WTC11 (cell line): ENCODE measurements around the gene GABRB1. TPM values are rescaled to one million over a fixed set of nuclear protein-coding genes. Genes with fewer than 3 reads are reported as not detected.

Experiments
- ATAC-seq: fragments of 200-7000 bp; cut with Tn5 transposase; 2 replicates; pipeline ENCODE4 v1.10.0; 2021; ENCODE audit warnings: mild to moderate bottlenecking, moderate library complexity
- CTCF ChIA-PET: fragments of 300-600 bp; sonication (Branson Sonifier 250); formaldehyde crosslinking; loops from one replicate; lab custom pipeline; 2021; ENCODE audit warnings: antibody characterized with exemption; lab: Charles Lee
- POLR2A ChIA-PET: fragments of 350-600 bp; sonication (Branson Sonifier 250); formaldehyde crosslinking; loops from one replicate; lab custom pipeline; 2021; ENCODE audit warnings: antibody characterized with exemption; lab: Charles Lee
- DNase-seq: peaks from one replicate; pipeline ENCODE4 v3.0.0; 2021; ENCODE audit warnings: low spot score
- H3K27ac Mint-ChIP-seq: 2 replicates; pipeline ENCODE4 v1.8.0; 2021; ENCODE audit warnings: mixed read lengths
- H3K27me3 Mint-ChIP-seq: 2 replicates; pipeline ENCODE4 v1.8.0; 2021; ENCODE audit warnings: low read depth, mild to moderate bottlenecking, moderate library complexity, mixed read lengths
- H3K36me3 Mint-ChIP-seq: 2 replicates; pipeline ENCODE4 v1.8.0; 2021; ENCODE audit warnings: mixed read lengths
- H3K4me1 Mint-ChIP-seq: 2 replicates; pipeline ENCODE4 v1.8.0; 2022; ENCODE audit warnings: mixed read lengths
- H3K4me3 Mint-ChIP-seq: 2 replicates; pipeline ENCODE4 v1.8.0; 2021; ENCODE audit warnings: mild to moderate bottlenecking, moderate library complexity, mixed read lengths
- H3K9me3 Mint-ChIP-seq: 2 replicates; pipeline ENCODE4 v1.8.0; 2021; ENCODE audit warnings: mixed read lengths
- CREM ChIP-seq: sonication (generic); formaldehyde crosslinking; IDR thresholded peaks from 2 replicates; pipeline ENCODE4 v1.8.1; 2022; ENCODE audit warnings: mild to moderate bottlenecking, missing genetic modification reagents, moderate library complexity
- ELF4 ChIP-seq: sonication (generic); formaldehyde crosslinking; IDR thresholded peaks from 2 replicates; pipeline ENCODE4 v1.8.1; 2022; ENCODE audit warnings: low read depth, mild to moderate bottlenecking, moderate library complexity, missing genetic modification reagents
- ESRRA ChIP-seq: sonication (generic); formaldehyde crosslinking; IDR thresholded peaks from 2 replicates; pipeline ENCODE4 v1.8.1; 2022; ENCODE audit warnings: mild to moderate bottlenecking, missing genetic modification reagents, borderline replicate concordance
- FOXJ3 ChIP-seq: sonication (generic); formaldehyde crosslinking; IDR thresholded peaks from 2 replicates; pipeline ENCODE4 v1.9.0; 2021; ENCODE audit warnings: missing genetic modification reagents, mild to moderate bottlenecking, borderline replicate concordance
- HMGA2 ChIP-seq: fragments of 250-450 bp; sonication (Bioruptor Pico); IDR thresholded peaks from 2 replicates; pipeline ENCODE4 v1.4.0; 2021; ENCODE audit warnings: mild to moderate bottlenecking, moderate library complexity
- NFATC4 ChIP-seq: fragments of 250-450 bp; sonication (Bioruptor Pico); IDR thresholded peaks from 2 replicates; pipeline ENCODE4 v1.9.0; 2021; ENCODE audit warnings: mild to moderate bottlenecking
- ZNF317 ChIP-seq: sonication (generic); formaldehyde crosslinking; IDR thresholded peaks from 2 replicates; pipeline ENCODE4 v1.8.1; 2023; ENCODE audit warnings: low read depth, mild to moderate bottlenecking, moderate library complexity, missing genetic modification reagents, borderline replicate concordance
- total RNA-seq: library from RNA; stranded (reverse); gene quantifications from 3 replicates; pipeline ENCODE4 v1.2.3, GENCODE V29; 2021
- TF ChIP-seq, protein P1 (sequence below): sonication (generic); formaldehyde crosslinking; IDR thresholded peaks from 2 replicates; pipeline ENCODE4 v1.8.1; 2022; ENCODE audit warnings: low read depth, missing genetic modification reagents, borderline replicate concordance
- TF ChIP-seq, protein P2 (sequence below): sonication (generic); formaldehyde crosslinking; IDR thresholded peaks from 2 replicates; pipeline ENCODE4 v1.8.0; 2022; ENCODE audit warnings: missing genetic modification reagents
- TF ChIP-seq, protein P3 (sequence below): sonication (generic); formaldehyde crosslinking; IDR thresholded peaks from 2 replicates; pipeline ENCODE4 v1.8.1; 2023; ENCODE audit warnings: mild to moderate bottlenecking, missing genetic modification reagents
- TF ChIP-seq, protein P4 (sequence below): sonication (generic); formaldehyde crosslinking; IDR thresholded peaks from 2 replicates; pipeline ENCODE4 v1.8.1; 2022; ENCODE audit warnings: missing genetic modification reagents, borderline replicate concordance
- TF ChIP-seq, protein P5 (sequence below): fragments of 250-450 bp; sonication (Bioruptor Pico); IDR thresholded peaks from 2 replicates; pipeline ENCODE4 v1.9.0; 2021; ENCODE audit warnings: mild to moderate bottlenecking
- TF ChIP-seq, protein P6 (sequence below): sonication (generic); formaldehyde crosslinking; IDR thresholded peaks from 2 replicates; pipeline ENCODE4 v1.8.1; 2023; ENCODE audit warnings: mild to moderate bottlenecking, missing genetic modification reagents, moderate library complexity
- TF ChIP-seq, protein P7 (sequence below): sonication (generic); formaldehyde crosslinking; IDR thresholded peaks from 2 replicates; pipeline ENCODE4 v1.8.1; 2022; ENCODE audit warnings: low read depth, mild to moderate bottlenecking, moderate library complexity, missing genetic modification reagents, borderline replicate concordance

Gene GABRB1
- total RNA-seq, 1 experiment from 2014 or later: 0.66 TPM

DNA sequence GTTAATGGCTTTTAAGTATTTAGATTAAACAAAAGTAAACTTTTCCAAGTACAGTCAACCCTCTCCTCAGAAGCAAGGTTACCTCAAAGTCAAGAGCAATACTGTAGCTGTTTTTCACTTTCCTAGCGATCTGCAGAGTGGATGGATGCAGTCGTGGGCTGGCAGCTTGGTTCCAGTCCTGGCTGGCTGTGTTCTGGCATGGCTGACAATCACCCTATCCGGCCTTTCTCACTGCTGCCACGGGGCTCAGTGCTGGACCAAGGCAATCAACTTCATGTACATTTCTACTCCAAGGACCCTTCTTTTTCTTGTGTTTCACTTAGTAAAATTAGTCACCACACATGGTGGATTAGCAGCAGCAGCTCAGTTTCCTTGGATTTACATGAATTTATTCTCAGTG, 208.3 kb downstream of the GABRB1 start (continued):
- TF ChIP-seq, protein P1, sequence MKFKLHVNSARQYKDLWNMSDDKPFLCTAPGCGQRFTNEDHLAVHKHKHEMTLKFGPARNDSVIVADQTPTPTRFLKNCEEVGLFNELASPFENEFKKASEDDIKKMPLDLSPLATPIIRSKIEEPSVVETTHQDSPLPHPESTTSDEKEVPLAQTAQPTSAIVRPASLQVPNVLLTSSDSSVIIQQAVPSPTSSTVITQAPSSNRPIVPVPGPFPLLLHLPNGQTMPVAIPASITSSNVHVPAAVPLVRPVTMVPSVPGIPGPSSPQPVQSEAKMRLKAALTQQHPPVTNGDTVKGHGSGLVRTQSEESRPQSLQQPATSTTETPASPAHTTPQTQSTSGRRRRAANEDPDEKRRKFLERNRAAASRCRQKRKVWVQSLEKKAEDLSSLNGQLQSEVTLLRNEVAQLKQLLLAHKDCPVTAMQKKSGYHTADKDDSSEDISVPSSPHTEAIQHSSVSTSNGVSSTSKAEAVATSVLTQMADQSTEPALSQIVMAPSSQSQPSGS (CRISPR knock-in tag): no peak
- TF ChIP-seq CREM (CRISPR knock-in tag) (no peak), HMGA2 (no peak), ELF4 (no peak), ZNF317 (CRISPR knock-in tag) (no peak), FOXJ3 (CRISPR knock-in tag) (no peak), ESRRA (CRISPR knock-in tag) (no peak)
- TF ChIP-seq, protein P2, sequence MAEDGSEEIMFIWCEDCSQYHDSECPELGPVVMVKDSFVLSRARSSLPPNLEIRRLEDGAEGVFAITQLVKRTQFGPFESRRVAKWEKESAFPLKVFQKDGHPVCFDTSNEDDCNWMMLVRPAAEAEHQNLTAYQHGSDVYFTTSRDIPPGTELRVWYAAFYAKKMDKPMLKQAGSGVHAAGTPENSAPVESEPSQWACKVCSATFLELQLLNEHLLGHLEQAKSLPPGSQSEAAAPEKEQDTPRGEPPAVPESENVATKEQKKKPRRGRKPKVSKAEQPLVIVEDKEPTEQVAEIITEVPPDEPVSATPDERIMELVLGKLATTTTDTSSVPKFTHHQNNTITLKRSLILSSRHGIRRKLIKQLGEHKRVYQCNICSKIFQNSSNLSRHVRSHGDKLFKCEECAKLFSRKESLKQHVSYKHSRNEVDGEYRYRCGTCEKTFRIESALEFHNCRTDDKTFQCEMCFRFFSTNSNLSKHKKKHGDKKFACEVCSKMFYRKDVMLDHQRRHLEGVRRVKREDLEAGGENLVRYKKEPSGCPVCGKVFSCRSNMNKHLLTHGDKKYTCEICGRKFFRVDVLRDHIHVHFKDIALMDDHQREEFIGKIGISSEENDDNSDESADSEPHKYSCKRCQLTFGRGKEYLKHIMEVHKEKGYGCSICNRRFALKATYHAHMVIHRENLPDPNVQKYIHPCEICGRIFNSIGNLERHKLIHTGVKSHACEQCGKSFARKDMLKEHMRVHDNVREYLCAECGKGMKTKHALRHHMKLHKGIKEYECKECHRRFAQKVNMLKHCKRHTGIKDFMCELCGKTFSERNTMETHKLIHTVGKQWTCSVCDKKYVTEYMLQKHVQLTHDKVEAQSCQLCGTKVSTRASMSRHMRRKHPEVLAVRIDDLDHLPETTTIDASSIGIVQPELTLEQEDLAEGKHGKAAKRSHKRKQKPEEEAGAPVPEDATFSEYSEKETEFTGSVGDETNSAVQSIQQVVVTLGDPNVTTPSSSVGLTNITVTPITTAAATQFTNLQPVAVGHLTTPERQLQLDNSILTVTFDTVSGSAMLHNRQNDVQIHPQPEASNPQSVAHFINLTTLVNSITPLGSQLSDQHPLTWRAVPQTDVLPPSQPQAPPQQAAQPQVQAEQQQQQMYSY (CRISPR knock-in tag): no peak
- TF ChIP-seq, protein P3, sequence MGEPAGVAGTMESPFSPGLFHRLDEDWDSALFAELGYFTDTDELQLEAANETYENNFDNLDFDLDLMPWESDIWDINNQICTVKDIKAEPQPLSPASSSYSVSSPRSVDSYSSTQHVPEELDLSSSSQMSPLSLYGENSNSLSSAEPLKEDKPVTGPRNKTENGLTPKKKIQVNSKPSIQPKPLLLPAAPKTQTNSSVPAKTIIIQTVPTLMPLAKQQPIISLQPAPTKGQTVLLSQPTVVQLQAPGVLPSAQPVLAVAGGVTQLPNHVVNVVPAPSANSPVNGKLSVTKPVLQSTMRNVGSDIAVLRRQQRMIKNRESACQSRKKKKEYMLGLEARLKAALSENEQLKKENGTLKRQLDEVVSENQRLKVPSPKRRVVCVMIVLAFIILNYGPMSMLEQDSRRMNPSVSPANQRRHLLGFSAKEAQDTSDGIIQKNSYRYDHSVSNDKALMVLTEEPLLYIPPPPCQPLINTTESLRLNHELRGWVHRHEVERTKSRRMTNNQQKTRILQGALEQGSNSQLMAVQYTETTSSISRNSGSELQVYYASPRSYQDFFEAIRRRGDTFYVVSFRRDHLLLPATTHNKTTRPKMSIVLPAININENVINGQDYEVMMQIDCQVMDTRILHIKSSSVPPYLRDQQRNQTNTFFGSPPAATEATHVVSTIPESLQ: no peak
- TF ChIP-seq, protein P4, sequence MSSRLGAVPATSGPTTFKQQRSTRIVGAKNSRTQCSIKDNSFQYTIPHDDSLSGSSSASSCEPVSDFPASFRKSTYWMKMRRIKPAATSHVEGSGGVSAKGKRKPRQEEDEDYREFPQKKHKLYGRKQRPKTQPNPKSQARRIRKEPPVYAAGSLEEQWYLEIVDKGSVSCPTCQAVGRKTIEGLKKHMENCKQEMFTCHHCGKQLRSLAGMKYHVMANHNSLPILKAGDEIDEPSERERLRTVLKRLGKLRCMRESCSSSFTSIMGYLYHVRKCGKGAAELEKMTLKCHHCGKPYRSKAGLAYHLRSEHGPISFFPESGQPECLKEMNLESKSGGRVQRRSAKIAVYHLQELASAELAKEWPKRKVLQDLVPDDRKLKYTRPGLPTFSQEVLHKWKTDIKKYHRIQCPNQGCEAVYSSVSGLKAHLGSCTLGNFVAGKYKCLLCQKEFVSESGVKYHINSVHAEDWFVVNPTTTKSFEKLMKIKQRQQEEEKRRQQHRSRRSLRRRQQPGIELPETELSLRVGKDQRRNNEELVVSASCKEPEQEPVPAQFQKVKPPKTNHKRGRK (CRISPR knock-in tag): no peak
- TF ChIP-seq, protein P5, sequence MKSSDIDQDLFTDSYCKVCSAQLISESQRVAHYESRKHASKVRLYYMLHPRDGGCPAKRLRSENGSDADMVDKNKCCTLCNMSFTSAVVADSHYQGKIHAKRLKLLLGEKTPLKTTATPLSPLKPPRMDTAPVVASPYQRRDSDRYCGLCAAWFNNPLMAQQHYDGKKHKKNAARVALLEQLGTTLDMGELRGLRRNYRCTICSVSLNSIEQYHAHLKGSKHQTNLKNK: no peak
- TF ChIP-seq, protein P6, sequence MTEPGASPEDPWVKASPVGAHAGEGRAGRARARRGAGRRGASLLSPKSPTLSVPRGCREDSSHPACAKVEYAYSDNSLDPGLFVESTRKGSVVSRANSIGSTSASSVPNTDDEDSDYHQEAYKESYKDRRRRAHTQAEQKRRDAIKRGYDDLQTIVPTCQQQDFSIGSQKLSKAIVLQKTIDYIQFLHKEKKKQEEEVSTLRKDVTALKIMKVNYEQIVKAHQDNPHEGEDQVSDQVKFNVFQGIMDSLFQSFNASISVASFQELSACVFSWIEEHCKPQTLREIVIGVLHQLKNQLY (CRISPR knock-in tag): no peak
- TF ChIP-seq, all 79 proteins: peak for 0

DNA sequence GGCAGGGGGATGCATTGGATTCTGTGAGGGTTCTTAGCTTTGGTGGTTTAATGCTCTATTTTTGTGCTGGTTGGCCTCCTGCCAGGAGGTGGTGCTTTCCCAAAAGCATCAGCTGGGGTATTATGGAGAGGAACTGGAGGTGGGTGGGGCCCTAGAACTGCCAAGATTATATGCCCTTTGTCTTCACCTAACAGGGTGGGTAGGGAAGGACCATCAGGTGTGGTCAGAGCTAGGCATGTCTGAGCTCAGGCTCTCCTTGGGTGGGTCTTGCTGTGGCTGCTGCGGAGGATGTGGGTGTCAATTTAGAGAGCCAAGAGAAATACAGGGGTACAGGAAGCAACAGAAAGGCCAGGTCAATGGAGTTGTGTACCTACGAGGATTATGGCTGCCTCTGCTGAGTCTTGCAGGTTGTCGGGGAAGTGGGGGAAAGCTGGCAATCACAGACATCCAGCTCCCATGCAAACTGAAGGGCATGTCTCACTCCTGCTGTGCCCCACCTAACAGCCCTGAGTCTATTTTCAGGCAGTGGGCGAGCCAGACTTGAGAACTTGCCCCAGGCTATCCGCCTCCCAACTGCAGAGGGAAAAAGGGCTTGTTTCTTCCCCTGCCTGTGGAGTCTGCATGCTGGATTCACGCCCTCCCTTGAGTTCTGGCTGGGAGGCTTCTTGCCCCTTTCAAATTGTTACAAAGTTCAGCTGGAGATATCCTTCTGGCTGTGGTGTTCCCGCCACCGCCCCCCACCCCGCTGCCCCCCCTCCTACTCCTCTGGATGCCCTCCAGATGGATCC, 220.2 kb downstream of the GABRB1 start:
- Mint-ChIP-seq H3K27me3 (no peaks in the 10 kb centered on the region), H3K36me3 (no peaks in the 10 kb centered on the region), H3K4me1 (0 out of 2 replicates have a peak, but pooled peaks cover 4% of the 10 kb centered on the region), H3K27ac (no peak overlapping the region), H3K4me3 (no peak overlapping the region), H3K9me3 (peaks cover 20% of the 10 kb centered on the region)
- TF ChIP-seq, protein P7, sequence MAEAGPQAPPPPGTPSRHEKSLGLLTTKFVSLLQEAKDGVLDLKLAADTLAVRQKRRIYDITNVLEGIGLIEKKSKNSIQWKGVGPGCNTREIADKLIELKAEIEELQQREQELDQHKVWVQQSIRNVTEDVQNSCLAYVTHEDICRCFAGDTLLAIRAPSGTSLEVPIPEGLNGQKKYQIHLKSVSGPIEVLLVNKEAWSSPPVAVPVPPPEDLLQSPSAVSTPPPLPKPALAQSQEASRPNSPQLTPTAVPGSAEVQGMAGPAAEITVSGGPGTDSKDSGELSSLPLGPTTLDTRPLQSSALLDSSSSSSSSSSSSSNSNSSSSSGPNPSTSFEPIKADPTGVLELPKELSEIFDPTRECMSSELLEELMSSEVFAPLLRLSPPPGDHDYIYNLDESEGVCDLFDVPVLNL (CRISPR knock-in tag): no peak
- TF ChIP-seq NFATC4: no peak
- no peak for TF ChIP-seq ELF4
- ATAC-seq (peak; percentile 64), DNase-seq (peak; percentile 11)
- ChIA-PET POLR2A (no interaction called here), CTCF (no interaction called here)
